DND-41 (cell line): ENCODE measurements around the gene SUMO3.

Experiments
- ATAC-seq: fragments of 200-7000 bp; cut with Tn5 transposase; 3 replicates; pipeline ENCODE4 v1.9.1; 2021; ENCODE audit warnings: low read depth; ENCODE audit not compliant: insufficient read depth
- DNase-seq: peaks from one replicate; pipeline ENCODE4 v3.0.0-alpha.2; 2020
- H2AFZ ChIP-seq: 2 replicates; pipeline ENCODE4 v1.6.0; 2012; ENCODE audit warnings: low read depth, low read length
- H3K27ac ChIP-seq: 2 replicates; pipeline ENCODE4 v1.5.1; 2012; ENCODE audit warnings: low read length, inconsistent platforms
- H3K27me3 ChIP-seq: fragments of 200-600 bp; sonication (generic); 2 replicates; pipeline ENCODE4 v1.6.0; 2012; ENCODE audit warnings: low read length, mild to moderate bottlenecking, inconsistent platforms; ENCODE audit not compliant: insufficient read depth, poor library complexity
- H3K36me3 ChIP-seq: 2 replicates; pipeline ENCODE4 v1.5.1; 2012; ENCODE audit warnings: low read length, inconsistent platforms; ENCODE audit not compliant: insufficient read depth
- H3K4me1 ChIP-seq: 2 replicates; pipeline ENCODE4 v1.5.1; 2012; ENCODE audit warnings: mild to moderate bottlenecking, low read length; ENCODE audit not compliant: insufficient read depth
- H3K4me2 ChIP-seq: 2 replicates; pipeline ENCODE4 v1.6.0; 2012; ENCODE audit warnings: mild to moderate bottlenecking, moderate library complexity, low read length, inconsistent platforms; ENCODE audit not compliant: insufficient read depth
- H3K4me3 ChIP-seq, 2 experiments: fragments of 200-600 bp in 1 of 2; shearing (Covaris generic) in 1 of 2; 2 replicates each; pipeline ENCODE4 v1.5.1; 2012 to 2016; ENCODE audit warnings: inconsistent platforms in 2 of 2, low read length in 2 of 2, mild to moderate bottlenecking in 2 of 2, low read depth in 1 of 2, moderate library complexity in 1 of 2
- H3K79me2 ChIP-seq: 2 replicates; pipeline ENCODE4 v1.6.0; 2012; ENCODE audit warnings: low read length, inconsistent platforms; ENCODE audit not compliant: insufficient read depth
- H3K9ac ChIP-seq: 2 replicates; pipeline ENCODE4 v1.6.0; 2012; ENCODE audit warnings: low read depth, mild to moderate bottlenecking, inconsistent platforms, low read length, moderate library complexity
- H3K9me3 ChIP-seq: 2 replicates; pipeline ENCODE4 v1.5.1; 2012; ENCODE audit warnings: low read length, moderate library complexity, mild to moderate bottlenecking, inconsistent platforms; ENCODE audit not compliant: insufficient read depth, severe bottlenecking
- H4K20me1 ChIP-seq: 2 replicates; pipeline ENCODE4 v1.6.0; 2012; ENCODE audit warnings: low read length; ENCODE audit not compliant: insufficient read depth
- CTCF ChIP-seq: IDR thresholded peaks from 2 replicates; pipeline ENCODE4 v1.5.1; 2012; ENCODE audit warnings: borderline replicate concordance, low read length, moderate library complexity, mild to moderate bottlenecking; ENCODE audit not compliant: poor library complexity, severe bottlenecking; ENCODE audit errors: extremely low read depth
- EZH2 ChIP-seq: IDR thresholded peaks from 3 replicates; pipeline ENCODE4 v1.6.1; 2012; ENCODE audit warnings: borderline replicate concordance, low read depth, mild to moderate bottlenecking, moderate library complexity, low read length, inconsistent platforms; ENCODE audit not compliant: severe bottlenecking

The SUMO3 gene

GRCh38 chr21:44842721-44843445 lies 25.0 kb upstream of the SUMO3 start:
- no peaks in the 10 kb centered on the region for H3K27me3 ChIP-seq
- no peaks in the 10 kb centered on the region for H3K9me3 ChIP-seq
- H3K36me3 ChIP-seq, result no peaks in the 10 kb centered on the region
- no peaks in the 10 kb centered on the region for H3K4me1 ChIP-seq
- H3K9ac ChIP-seq, result no peak overlapping the region
- no peak for TF ChIP-seq CTCF
- TF ChIP-seq EZH2, result no peak
- H3K79me2 ChIP-seq, result no peaks in the 10 kb centered on the region
- no peak for ATAC-seq
- H4K20me1 ChIP-seq, result no peaks in the 10 kb centered on the region
- H3K4me3 ChIP-seq, result no peak overlapping the region
- H2AFZ ChIP-seq, result no peak overlapping the region
- no peak overlapping the region for H3K4me2 ChIP-seq
- no peak for DNase-seq
- no peak overlapping the region for H3K27ac ChIP-seq

- Histone ChIP-seq H3K27ac (no peak overlapping the region), H3K4me1 (no peaks in the 10 kb centered on the region), H3K9ac (no peak overlapping the region), H4K20me1 (no peaks in the 10 kb centered on the region), H3K9me3 (no peaks in the 10 kb centered on the region), H3K79me2 (no peaks in the 10 kb centered on the region), H3K27me3 (no peaks in the 10 kb centered on the region), H3K4me2 (no peak overlapping the region), H3K36me3 (no peaks in the 10 kb centered on the region), H3K4me3 (no peak overlapping the region), H2AFZ (no peak overlapping the region)
- TF ChIP-seq CTCF (no peak), EZH2 (no peak)
- ATAC-seq (no peak), DNase-seq (no peak)
These were observed 24.2 kb upstream of the SUMO3 start for GRCh38 chr21:44842087-44842486.

- Histone ChIP-seq H2AFZ (no peak overlapping the region), H3K4me1 (no peaks in the 10 kb centered on the region), H3K36me3 (no peaks in the 10 kb centered on the region), H3K4me2 (no peak overlapping the region), H4K20me1 (no peaks in the 10 kb centered on the region; the same call in 1 of the 2 replicates), H3K9ac (no peak overlapping the region), H3K27ac (no peak overlapping the region), H3K9me3 (no peaks in the 10 kb centered on the region), H3K79me2 (no peaks in the 10 kb centered on the region), H3K4me3 (no peak overlapping the region), H3K27me3 (no peaks in the 10 kb centered on the region)
- ATAC-seq (no peak), DNase-seq (no peak)
- TF ChIP-seq CTCF (no peak), EZH2 (no peak)
These were observed 22.9 kb upstream of the SUMO3 start for GRCh38 chr21:44840771-44841170.
